PFSK-1 (cell line): ENCODE results near the gene FAM124A.

ENCODE experiments used
- FOXP2 ChIP-seq: optimal IDR thresholded peaks from 2 replicates; pipeline ENCODE3; 2011; ENCODE audit warnings: borderline replicate concordance, control low read depth, inconsistent platforms; ENCODE audit not compliant: insufficient read depth; ENCODE audit errors: extremely low read length, extremely low read depth
- POLR2AphosphoS5 ChIP-seq: IDR thresholded peaks from 2 replicates; pipeline ENCODE4 v1.6.1; 2012; ENCODE audit warnings: low read depth, mild to moderate bottlenecking, control low read depth, low read length, moderate library complexity
- REST ChIP-seq, 2 experiments: IDR thresholded peaks; 2 replicates each; pipeline versions ENCODE4 v1.6.1 to v1.8.0; 2011 to 2012; ENCODE audit warnings: low read depth in 2 of 2, low read length in 2 of 2, control low read depth in 1 of 2, inconsistent platforms in 1 of 2, mild to moderate bottlenecking in 1 of 2, moderate library complexity in 1 of 2; ENCODE audit not compliant: insufficient read depth in 1 of 2
- SIN3A ChIP-seq: IDR thresholded peaks from 2 replicates; pipeline ENCODE4 v1.6.1; 2012; ENCODE audit warnings: mild to moderate bottlenecking, low read length, moderate library complexity, borderline replicate concordance; ENCODE audit not compliant: insufficient read depth
- TAF1 ChIP-seq: IDR thresholded peaks from 2 replicates; pipeline ENCODE4 v1.6.1; 2012; ENCODE audit warnings: low read length, control low read depth, borderline replicate concordance; ENCODE audit not compliant: insufficient read depth

- TF ChIP-seq POLR2AphosphoS5 (no peak), REST (IDR thresholded peaks at IDR 0.05; ENCODE audit: insufficient read depth in 1 of 2, low read depth in 2 of 2, low read length in 2 of 2) (no peak), TAF1 (no peak), SIN3A (no peak), FOXP2 (no peak)
Observed at GRCh38 chr13:51227404-51227803, 5.2 kb downstream of the FAM124A start.
